Activated naive CD4-positive, alpha-beta T cell treated with anti-CD3 and anti-CD28 coated beads, Interleukin-2, amount 50 U/mL, for 24 hours (primary cell): Measurements from ENCODE around the gene MACROD2.

ENCODE experiments used
- H3K27ac Mint-ChIP-seq: one replicate; pipeline ENCODE4 v1.8.0; 2021; ENCODE audit warnings: mild to moderate bottlenecking, mixed read lengths
- H3K27me3 Mint-ChIP-seq: one replicate; pipeline ENCODE4 v1.8.0; 2021; ENCODE audit warnings: mixed read lengths
- H3K36me3 Mint-ChIP-seq: one replicate; pipeline ENCODE4 v1.8.0; 2021; ENCODE audit warnings: mixed read lengths
- H3K4me1 Mint-ChIP-seq: one replicate; pipeline ENCODE4 v1.8.0; 2021; ENCODE audit warnings: mixed read lengths
- H3K4me3 Mint-ChIP-seq: one replicate; pipeline ENCODE4 v1.8.0; 2021; ENCODE audit warnings: mild to moderate bottlenecking, mixed read lengths
- H3K9me3 Mint-ChIP-seq: one replicate; pipeline ENCODE4 v1.8.0; 2021; ENCODE audit warnings: mixed read lengths

Gene MACROD2

DNA sequence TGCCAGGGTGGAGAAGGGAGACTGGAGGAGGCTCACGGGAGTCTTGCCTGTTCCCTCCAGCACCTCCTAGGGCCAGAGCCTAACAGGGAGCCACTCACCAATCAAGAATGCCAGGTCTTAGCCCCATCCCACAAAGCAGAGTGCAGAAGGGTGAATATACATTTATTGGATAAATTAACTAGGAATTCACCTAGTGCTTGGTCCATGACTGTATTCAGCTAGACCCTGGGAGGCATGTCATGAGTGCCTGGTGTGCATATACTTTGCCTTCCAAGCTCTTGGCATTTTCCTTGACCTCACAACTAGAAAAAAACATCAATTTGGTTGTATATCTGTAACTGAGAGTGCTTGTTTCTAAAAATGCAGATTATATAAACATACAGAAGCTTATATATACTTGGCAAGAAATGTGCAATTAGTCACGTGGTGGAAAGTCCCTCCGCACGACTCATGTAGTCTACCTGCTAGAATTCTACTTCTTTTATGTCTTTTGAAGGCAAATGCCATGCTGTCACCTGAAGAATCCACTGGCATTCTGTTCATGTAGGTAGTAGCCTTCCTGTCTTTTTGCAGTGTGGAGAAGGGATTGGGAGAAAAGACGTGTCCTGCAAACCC, 1586.9 kb downstream of the MACROD2 start:
- no peaks in the 10 kb centered on the region for H3K27me3 Mint-ChIP-seq
- H3K27ac Mint-ChIP-seq: no peak overlapping the region
- H3K36me3 Mint-ChIP-seq: no peaks in the 10 kb centered on the region
- H3K4me1 Mint-ChIP-seq: no peaks in the 10 kb centered on the region
- H3K9me3 Mint-ChIP-seq: no peaks in the 10 kb centered on the region
- H3K4me3 Mint-ChIP-seq: no peak overlapping the region

DNA sequence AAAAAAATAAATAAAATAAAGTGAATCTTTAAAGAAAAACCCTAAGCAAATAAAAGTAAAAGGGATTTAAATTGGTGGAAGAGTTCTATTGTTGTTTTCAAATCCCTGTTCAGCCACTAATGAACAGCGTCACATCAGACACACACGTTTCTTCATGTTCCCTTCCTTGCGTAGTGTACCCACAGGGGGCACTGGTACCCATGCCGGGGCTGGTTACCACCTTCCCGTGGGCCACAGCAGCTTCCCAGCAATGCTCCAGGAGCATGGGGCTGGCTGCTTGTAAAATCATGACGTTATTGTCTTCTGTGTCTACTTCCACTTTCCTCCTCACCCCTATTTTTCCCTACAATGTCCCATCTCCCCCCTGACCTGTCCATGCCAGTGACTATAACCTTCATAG, 1589.2 kb downstream of the MACROD2 start:
- H3K9me3 Mint-ChIP-seq: no peaks in the 10 kb centered on the region
- H3K4me1 Mint-ChIP-seq: no peaks in the 10 kb centered on the region

DNA sequence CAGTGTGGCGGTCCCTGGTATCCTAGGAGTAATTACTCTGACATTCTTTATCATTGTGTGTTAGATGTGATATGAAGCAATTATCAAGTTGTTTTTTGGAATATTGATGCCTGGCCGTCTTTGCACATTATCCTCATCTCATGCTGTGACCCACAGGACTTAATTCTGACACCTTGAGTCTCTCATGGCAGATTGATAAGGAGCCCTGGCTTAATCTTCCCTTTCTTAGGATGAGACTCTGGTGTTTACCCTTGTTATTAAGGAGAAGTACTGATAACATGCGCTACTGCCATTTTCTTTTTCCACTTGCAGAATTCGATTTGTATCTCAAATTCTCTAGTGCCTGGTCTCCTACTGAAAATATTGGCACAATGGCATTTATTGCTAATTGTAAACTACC, 1597.8 kb downstream of the MACROD2 start:
- Mint-ChIP-seq H3K36me3 (no peaks in the 10 kb centered on the region), H3K9me3 (no peaks in the 10 kb centered on the region), H3K27me3 (no peaks in the 10 kb centered on the region), H3K4me1 (no peaks in the 10 kb centered on the region), H3K4me3 (no peak overlapping the region), H3K27ac (no peak overlapping the region)

More for the DNA sequence above, 1589.2 kb downstream of the MACROD2 start:
- H3K36me3 Mint-ChIP-seq: no peaks in the 10 kb centered on the region
- no peak overlapping the region for H3K4me3 Mint-ChIP-seq
- H3K27ac Mint-ChIP-seq: no peak overlapping the region
- no peaks in the 10 kb centered on the region for H3K27me3 Mint-ChIP-seq

DNA sequence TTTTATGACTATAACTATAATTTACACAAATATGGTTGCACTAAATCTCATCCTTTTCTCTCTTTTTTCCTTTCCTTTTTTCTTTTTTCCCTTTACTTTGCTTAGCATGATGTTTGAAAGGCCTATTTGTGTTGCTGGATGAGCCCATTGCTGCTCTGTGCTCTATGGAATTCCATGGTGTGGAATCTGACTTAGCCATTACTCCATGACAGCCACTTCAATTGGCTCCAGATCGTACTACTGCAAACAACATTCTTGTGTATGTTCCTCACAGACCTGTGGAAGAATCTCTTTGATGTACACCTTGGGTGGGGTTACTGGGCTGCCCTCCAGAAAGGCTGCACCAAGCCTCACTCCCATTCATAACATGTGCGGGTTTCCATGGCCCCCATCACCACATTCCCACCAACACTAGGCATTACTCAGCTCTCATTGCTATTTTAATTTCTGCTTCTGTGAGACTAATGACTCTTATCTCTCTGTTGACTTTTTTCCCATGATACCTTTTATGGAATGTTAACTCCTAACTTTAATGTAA, 1598.9 kb downstream of the MACROD2 start:
- H3K4me1 Mint-ChIP-seq: no peaks in the 10 kb centered on the region
- no peaks in the 10 kb centered on the region for H3K27me3 Mint-ChIP-seq
- H3K4me3 Mint-ChIP-seq: no peak overlapping the region
- no peak overlapping the region for H3K27ac Mint-ChIP-seq
- no peaks in the 10 kb centered on the region for H3K36me3 Mint-ChIP-seq
- no peaks in the 10 kb centered on the region for H3K9me3 Mint-ChIP-seq

DNA sequence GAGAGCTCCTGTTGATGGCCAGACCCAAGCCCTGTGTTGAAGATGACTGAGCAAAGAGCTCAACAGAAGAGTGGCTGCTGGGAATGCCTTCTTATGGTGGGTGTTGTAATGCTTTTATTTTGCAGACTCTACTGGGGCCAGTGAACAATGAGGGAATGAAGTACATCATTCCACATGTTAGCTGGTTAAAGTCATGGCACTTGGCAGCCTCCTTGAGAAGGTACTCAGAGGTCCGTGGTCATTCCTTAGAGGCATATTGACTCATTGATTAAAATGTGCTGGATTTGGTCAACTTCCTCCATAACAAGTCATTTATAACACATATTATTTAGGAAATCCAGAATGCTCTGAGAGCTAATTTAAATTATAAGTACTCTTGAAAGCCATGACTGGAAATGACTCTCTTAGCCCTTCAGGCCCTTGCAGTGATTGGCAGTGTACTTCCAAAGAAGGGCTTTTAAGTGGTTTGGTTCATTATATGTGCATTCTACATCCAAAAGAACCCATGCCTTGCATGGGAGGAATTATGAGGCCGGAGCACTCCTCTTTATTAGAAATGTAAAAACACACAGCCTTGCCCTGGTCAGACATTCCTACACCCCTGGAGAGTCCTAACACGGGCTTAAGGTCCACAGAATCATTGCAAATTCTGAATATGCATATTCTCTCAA, 1601.0 kb downstream of the MACROD2 start:
- H3K4me1 Mint-ChIP-seq: no peaks in the 10 kb centered on the region
- no peak overlapping the region for H3K27ac Mint-ChIP-seq
- no peaks in the 10 kb centered on the region for H3K36me3 Mint-ChIP-seq
- no peak overlapping the region for H3K4me3 Mint-ChIP-seq
- H3K27me3 Mint-ChIP-seq: no peaks in the 10 kb centered on the region
- H3K9me3 Mint-ChIP-seq: no peaks in the 10 kb centered on the region

DNA sequence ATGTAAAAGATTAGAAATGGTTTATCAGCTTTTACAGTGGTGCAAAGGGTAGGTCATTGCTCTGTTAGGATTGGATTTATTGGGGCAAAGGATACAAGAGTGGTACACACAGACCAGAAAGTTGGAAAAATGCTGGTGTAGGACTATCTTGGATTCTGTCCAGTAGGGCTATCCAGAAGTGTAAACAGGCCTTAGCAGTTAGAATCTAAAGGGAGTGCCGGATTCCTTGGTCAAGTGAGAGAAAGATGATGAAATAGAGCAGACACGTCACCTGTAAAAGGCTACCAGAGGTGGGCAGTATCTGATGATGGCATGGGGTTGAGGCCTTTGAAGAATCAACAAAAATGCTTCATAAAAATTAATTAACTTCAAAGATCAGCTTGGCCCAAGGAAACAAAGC, 1602.0 kb downstream of the MACROD2 start:
- no peak overlapping the region for H3K4me3 Mint-ChIP-seq

DNA sequence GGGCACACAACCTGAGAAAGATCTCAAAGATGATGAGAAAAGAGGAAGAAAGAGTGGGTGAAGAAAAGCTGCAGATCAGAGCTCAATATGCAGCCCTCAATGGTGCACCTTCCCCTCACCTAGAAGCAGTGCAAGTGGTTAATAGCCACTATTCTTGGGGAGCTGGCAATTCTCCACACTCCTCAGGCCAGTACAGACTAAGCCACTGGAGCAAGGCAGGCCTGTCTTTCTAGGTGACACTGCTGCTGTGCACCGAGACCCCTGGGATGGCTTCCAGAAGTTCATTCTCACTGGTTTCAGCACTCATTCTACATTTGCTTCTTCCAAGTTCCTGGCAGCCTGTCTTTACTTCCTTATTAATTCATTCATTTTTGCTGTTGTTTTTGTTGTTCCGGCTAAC, 1604.6 kb downstream of the MACROD2 start:
- Mint-ChIP-seq H3K4me3 (no peak overlapping the region), H3K9me3 (peaks cover 6% of the 10 kb centered on the region), H3K27ac (no peak overlapping the region), H3K36me3 (no peaks in the 10 kb centered on the region), H3K27me3 (no peaks in the 10 kb centered on the region), H3K4me1 (no peaks in the 10 kb centered on the region)

More for the DNA sequence above, 1602.0 kb downstream of the MACROD2 start:
- Mint-ChIP-seq H3K4me1 (no peaks in the 10 kb centered on the region), H3K27ac (no peak overlapping the region), H3K9me3 (no peaks in the 10 kb centered on the region), H3K27me3 (no peaks in the 10 kb centered on the region), H3K36me3 (no peaks in the 10 kb centered on the region)

DNA sequence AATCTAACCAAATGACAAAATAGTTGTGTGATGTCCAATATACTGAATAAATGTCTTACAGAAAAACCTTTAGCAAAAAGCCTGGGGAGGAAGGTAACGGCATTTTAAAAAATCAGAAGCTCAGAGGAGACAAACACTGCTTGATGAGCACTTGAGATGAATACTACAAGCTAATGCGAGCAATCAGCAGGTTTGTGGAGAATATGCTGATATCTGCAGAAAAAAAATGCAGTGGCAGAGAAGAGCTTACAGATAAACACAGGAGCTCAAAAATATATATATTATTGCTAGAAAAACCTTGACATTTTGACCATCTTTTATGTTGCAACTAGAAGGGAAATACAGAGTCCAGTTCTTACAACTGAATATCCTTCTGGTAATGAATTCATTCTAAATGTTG, 1605.2 kb downstream of the MACROD2 start:
- Mint-ChIP-seq H3K4me1 (no peaks in the 10 kb centered on the region), H3K27me3 (no peaks in the 10 kb centered on the region), H3K9me3 (peaks cover 6% of the 10 kb centered on the region), H3K27ac (no peak overlapping the region), H3K4me3 (no peak overlapping the region), H3K36me3 (no peaks in the 10 kb centered on the region)

DNA sequence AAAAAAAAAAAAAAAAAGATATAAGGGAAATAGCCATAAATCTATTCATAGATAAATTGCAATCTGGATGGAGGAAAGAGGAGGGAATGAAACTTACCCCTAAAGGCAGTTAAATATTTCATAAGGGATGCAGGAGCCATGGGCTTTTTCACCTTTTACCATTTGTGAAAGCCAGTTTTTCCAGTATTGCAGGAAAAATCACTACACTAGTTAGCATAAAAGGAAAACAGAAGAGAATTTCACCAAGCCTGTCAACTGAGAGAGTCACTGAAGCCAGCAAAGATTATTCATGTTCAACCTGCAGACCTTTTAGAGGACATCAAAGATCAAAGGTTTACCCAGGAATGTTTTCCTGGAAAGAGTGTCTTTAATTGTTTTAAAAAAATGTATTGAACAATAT, 1608.2 kb downstream of the MACROD2 start:
- H3K27ac Mint-ChIP-seq: no peak overlapping the region
- no peaks in the 10 kb centered on the region for H3K36me3 Mint-ChIP-seq
- H3K9me3 Mint-ChIP-seq: peaks cover 6% of the 10 kb centered on the region
- H3K4me1 Mint-ChIP-seq: no peaks in the 10 kb centered on the region
- no peaks in the 10 kb centered on the region for H3K27me3 Mint-ChIP-seq
- no peak overlapping the region for H3K4me3 Mint-ChIP-seq

DNA sequence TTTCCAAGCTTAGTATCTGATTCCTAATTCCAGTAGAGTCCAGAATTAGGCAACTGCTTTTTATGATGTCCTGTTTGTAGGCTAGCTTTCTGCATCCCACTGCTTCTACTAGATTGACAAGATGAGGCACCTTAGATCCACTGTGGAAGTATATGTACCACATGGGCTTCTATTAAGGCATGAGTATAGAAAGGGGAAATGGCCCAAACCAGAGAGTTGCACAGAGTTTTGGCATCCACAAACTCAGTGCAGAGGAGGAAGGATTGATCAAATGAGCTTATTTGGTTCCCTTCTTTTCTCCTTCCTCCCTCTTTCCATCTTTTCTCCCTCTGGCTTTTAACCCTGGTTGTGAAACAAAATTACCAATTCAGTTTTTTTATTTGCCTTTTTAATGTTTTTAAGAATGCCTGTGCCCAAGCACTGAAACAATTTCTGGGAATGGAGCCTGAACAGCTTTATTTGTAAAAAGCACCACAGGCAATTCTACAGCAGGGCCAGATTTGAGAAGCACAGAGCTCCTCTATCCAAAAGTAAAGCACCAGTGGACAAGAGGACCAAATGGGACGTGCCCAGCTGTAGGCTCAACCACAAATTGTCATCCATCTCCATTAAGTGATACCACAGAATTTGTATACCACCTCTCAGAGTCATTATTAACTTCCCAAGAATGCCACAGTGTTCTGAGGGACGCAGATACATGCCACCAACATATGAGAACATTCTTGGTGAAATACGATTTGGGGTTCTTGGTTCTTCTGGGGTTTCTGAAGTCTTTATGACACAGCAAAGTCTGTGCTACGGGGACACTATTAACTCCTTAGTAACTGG, 1608.9 kb downstream of the MACROD2 start:
- no peak overlapping the region for H3K4me3 Mint-ChIP-seq
- no peaks in the 10 kb centered on the region for H3K36me3 Mint-ChIP-seq
- no peak overlapping the region for H3K27ac Mint-ChIP-seq
- H3K27me3 Mint-ChIP-seq: no peaks in the 10 kb centered on the region
- no peaks in the 10 kb centered on the region for H3K4me1 Mint-ChIP-seq
- H3K9me3 Mint-ChIP-seq: peaks cover 6% of the 10 kb centered on the region

DNA sequence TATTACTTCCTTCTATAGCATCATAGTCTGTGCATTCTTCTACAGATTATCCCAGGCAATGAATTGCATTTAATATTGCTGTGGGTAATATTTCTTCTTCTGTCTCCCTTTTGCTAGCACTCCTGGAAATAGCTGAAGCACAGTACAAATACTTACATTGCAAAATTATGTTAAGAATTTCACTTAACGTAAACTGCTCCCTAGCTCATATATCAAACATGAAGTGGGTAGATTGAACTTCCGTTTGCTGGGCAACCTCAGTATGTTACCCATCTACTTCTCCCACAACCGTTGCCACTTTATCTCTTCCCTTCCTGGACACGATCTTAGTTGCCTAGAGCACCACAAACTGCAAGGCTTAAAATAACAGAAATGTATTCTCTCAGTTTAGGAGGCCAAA, 1614.6 kb downstream of the MACROD2 start:
- Mint-ChIP-seq H3K4me1 (no peaks in the 10 kb centered on the region), H3K27me3 (no peaks in the 10 kb centered on the region), H3K9me3 (no peaks in the 10 kb centered on the region), H3K27ac (no peak overlapping the region), H3K4me3 (no peak overlapping the region), H3K36me3 (no peaks in the 10 kb centered on the region)

DNA sequence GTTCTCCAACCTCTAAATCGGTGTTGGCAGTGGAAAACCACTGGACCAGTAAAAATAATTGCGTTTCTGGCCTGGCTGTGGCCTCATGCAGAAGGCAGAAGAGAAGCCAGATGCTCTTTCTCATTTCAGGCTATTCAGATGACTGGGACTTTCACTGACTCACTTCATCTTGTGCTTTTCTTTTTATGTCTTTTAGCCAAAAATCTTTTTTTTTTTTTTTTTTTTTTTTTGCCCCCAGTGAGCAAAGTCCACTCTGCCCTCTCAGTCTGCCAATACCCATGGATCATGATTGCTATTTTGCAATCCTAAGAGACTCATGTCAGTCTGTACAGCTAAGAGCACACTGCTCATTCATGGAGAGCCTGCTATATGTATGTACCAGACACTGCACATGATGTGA, 1615.5 kb downstream of the MACROD2 start:
- Mint-ChIP-seq H3K4me1 (no peaks in the 10 kb centered on the region), H3K27me3 (no peaks in the 10 kb centered on the region), H3K27ac (no peak overlapping the region), H3K36me3 (no peaks in the 10 kb centered on the region), H3K4me3 (no peak overlapping the region), H3K9me3 (no peaks in the 10 kb centered on the region)

DNA sequence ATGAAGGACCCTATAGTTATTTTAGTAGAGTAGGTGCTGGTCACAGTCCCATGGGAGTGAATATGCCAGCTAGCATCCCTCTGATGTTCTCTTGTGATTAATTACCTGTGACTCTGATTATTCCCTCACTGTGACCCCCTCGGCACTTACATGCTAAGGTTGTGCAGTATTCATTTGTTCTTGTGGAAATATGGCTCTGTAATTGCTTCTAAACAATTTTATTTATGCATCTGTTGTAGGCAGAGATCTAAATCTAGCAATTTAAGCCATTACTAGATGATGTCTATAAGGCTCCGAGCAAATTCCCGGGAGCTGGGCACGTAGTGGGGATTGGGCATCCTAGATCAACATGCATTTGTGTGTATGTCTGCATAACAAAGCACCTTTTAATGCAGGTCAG, 1616.2 kb downstream of the MACROD2 start:
- Mint-ChIP-seq H3K27me3 (no peaks in the 10 kb centered on the region), H3K4me3 (no peak overlapping the region), H3K36me3 (no peaks in the 10 kb centered on the region), H3K4me1 (no peaks in the 10 kb centered on the region), H3K9me3 (no peaks in the 10 kb centered on the region), H3K27ac (no peak overlapping the region)

DNA sequence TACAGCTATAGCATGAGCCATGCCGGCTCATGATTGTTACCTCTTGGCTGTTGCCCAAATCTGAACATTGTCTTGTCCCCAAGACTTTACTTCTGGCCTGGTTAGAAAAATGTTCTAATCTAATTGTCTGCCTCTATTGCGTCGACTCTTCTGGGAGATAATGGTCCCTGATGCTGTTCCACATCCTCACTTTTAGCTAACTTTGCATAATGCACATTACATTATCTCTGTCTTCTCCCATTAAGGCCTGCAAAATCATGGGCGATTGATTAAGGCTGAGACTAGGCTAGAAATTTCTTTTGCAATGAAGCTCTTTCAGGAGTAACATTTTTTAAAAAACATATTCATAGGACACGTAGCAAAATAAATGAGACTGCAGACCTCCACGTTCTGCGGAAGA, 1616.9 kb downstream of the MACROD2 start:
- H3K27me3 Mint-ChIP-seq: no peaks in the 10 kb centered on the region
- H3K27ac Mint-ChIP-seq: no peak overlapping the region
- no peaks in the 10 kb centered on the region for H3K9me3 Mint-ChIP-seq
- H3K4me1 Mint-ChIP-seq: no peaks in the 10 kb centered on the region
- no peak overlapping the region for H3K4me3 Mint-ChIP-seq
- no peaks in the 10 kb centered on the region for H3K36me3 Mint-ChIP-seq

DNA sequence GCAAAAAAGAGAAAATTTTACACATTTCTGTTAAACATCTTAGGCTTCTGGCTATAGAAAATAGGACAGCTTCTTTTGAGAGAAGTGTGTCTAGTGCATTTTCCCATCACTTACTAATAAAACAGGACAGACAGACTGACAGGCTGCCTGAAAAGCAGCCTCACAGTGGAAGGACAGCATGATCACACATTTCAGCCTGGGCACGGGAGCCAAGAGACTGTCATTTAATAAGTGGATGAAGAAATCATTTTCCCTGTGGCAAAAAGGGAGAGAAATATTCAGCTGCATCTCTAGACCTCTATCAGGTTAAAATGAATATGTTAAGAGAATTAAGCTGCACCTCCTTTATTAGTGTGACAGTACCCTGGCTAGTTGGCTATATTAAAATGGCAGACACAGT, 1617.5 kb downstream of the MACROD2 start:
- H3K9me3 Mint-ChIP-seq: no peaks in the 10 kb centered on the region
- H3K4me3 Mint-ChIP-seq: no peak overlapping the region
- H3K4me1 Mint-ChIP-seq: no peaks in the 10 kb centered on the region
- no peaks in the 10 kb centered on the region for H3K27me3 Mint-ChIP-seq
- H3K36me3 Mint-ChIP-seq: no peaks in the 10 kb centered on the region
- no peak overlapping the region for H3K27ac Mint-ChIP-seq

DNA sequence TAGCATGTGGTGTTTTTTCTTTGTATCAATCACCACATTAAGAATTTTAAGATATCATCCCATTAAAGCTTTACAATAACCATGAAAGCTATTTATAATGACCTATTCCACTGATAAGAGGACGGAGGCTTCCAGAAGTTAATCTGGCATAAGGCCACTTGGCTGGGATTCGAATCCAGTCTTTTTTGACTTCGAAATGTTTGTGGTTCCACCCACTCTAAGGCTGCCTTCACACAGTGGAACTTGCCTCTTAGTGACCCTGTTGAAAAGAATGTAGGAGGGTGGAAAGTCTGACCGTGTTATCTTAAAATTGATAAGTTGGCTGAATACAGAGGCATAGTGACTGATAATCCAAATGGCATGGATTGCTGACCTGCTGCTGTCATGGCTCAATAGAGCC, 1618.2 kb downstream of the MACROD2 start:
- Mint-ChIP-seq H3K27ac (no peak overlapping the region), H3K36me3 (no peaks in the 10 kb centered on the region), H3K27me3 (no peaks in the 10 kb centered on the region), H3K4me3 (no peak overlapping the region), H3K9me3 (no peaks in the 10 kb centered on the region), H3K4me1 (no peaks in the 10 kb centered on the region)
